CD4-positive, alpha-beta T cell treated with Interferon gamma for 1 hour (primary cell): Measurements from ENCODE around the gene IQSEC1.
"Not testable (repeated sequence)": the region's sequence is repeated elsewhere in the genome, so short reads cannot be mapped to it uniquely, and the experiment has no call there.

Experiments used
- DNase-seq: peaks from one replicate; pipeline ENCODE4 v3.0.0-alpha.2; 2020

IQSEC1 gene

GRCh38 chr3:12853847-12854246 lies 219.4 kb downstream of the IQSEC1 start:
- DNase-seq = not testable (repeated sequence)

- DNase-seq = no peak
Measured at GRCh38 chr3:12852201-12852600, 221.0 kb downstream of the IQSEC1 start.
